Cardiac septum (tissue), 1 donor: ENCODE measurements around the gene TMEM123. TPM values are rescaled to one million over a fixed set of nuclear protein-coding genes. Genes with fewer than 3 reads are reported as not detected.
"Not testable (repeated sequence)": the region's sequence is repeated elsewhere in the genome, so short reads cannot be mapped to it uniquely, and the experiment has no call there.

Source experiments
- DNase-seq: peaks from one replicate; pipeline ENCODE4 v3.0.0-alpha.2; 2020; ENCODE audit warnings: low spot score
- intact Hi-C: fragments of 100-400 bp; cut with DNase I; formaldehyde crosslinking; loops from one replicate; pipeline ENCODE4 v1.14.0; 2022
- total RNA-seq: library from RNA; stranded (reverse); fragmentation: NEBNext Ultra II Directional; extraction: Animal tissue kit (Norgen Biotek cat#: 25700); gene quantifications from one replicate; pipeline ENCODE4 v1.2.1, GENCODE V29; 2021
- donor health status: DM: no; HTN: no; CAD: no.

The TMEM123 gene
- total RNA-seq, 1 donor from 2014 or later, result 50.6 TPM

GRCh38 chr11:102453302-102453695 lies 734 bp upstream of the TMEM123 start:
- intact Hi-C loops, result loop anchor here (2.0 kb wide), 1 partner anchor 106 kb away; the partner anchor contains the start of gene BIRC2
- no peak for DNase-seq

DNA sequence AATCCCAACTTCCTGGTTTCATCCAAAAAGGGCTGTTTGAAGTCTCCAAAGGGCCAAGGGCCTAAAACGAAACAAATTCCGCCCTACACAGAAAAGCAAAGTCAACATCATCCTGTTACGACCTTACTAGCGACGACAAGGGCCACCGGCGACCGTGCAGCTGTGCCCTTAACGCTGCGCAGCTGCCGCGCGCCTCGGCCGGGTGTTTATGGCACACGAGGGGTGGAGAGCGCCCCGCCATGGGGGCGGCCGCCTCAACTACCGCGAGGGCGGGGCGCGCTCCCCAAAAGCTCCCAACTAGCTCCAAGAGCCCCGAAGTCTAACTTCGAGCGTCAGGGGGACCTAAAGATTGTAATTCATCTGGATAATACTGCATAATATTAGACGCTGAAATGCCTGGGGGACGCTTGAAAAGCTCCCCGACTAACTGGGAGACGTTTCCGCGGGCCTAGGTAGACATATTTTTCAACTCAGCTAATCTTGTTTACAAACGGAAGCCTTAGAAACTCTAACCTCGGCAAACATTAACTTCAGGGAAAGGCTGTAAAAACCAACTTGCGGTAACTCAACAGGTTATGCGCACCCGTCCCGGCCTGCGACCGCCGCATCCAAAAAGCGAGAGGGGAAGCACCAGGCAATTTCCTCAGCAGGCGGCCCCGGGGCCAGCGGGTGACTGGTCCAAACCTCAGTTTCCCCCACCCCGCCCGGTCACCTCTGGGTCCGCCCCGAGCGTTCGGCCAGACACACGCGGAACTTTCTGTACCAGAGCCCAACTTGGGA lies 694 bp downstream of the TMEM123 start:
- intact Hi-C loops, result loop anchor here (2.0 kb wide), 1 partner anchor 105 kb away; the partner anchor contains the start of gene BIRC2
- DNase-seq, result peak; percentile 84

GRCh38 chr11:102451041-102451680 lies 1.4 kb downstream of the TMEM123 start:
- DNase-seq, result no peak
- intact Hi-C loops, result no loop called here

DNA sequence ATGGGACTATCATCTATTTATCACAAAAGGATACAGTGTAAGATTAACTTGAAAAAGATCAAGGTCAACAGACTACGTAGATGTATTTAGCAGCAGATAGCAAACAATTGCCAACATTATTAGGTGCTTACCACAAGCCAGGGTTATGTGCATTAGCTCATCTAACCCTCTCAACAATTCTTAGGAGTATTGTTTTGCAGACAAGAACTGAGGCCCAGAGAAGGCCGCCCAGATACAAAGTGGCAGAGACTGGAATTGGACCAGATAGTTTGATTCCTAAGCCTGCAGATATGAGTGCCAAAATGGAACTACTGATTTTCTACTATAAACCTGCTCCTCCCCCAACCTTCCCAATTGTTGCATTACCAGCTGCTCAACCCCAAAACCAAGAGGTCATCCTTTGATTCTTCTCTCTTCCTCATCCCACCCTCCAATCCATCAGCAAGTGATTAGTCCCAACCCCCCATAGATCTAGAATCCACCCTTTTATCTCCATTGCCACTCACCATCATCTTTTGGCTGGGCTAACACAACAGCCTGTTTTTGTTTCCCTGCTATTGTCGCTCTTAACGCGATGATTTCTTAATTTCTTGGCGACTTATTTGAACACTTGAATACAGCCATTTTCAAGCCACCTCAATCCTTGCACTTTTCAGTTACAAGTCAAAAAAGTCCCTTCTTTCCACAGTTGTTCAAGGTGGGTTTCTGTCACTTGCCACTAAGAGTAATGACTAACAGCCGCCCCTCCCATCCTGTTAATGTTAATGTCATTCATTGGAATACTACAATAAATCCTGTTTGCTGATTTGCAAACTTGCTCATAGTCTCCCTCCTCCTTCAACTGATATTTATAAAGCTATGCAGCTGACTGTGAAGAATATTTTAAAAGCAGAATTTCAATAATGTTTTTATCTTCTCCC lies 2.7 kb downstream of the TMEM123 start:
- intact Hi-C loops, result loop anchor here (10.0 kb wide), 1 partner anchor 55 kb away; no protein-coding TSS in a partner anchor
- no peak for DNase-seq

DNA sequence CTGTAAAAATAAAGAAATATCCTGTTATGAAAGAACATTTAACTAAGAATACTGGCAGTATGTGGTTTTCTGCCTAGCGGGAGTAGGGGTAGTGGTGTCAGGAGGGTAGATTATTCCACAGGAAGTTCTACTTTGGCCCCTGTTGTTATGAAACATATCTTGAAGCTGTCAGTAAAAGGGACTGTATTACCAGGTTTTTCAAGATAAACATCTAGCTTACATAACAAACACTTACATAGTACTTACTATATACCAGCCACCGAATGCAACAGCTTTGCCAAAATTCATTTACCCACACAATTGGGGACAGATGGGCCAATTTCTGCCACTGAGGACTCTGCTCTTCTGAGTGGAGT lies 3.7 kb downstream of the TMEM123 start:
- intact Hi-C loops, result loop anchor here (10.0 kb wide), 1 partner anchor 54 kb away; no protein-coding TSS in a partner anchor
- no peak for DNase-seq

DNA sequence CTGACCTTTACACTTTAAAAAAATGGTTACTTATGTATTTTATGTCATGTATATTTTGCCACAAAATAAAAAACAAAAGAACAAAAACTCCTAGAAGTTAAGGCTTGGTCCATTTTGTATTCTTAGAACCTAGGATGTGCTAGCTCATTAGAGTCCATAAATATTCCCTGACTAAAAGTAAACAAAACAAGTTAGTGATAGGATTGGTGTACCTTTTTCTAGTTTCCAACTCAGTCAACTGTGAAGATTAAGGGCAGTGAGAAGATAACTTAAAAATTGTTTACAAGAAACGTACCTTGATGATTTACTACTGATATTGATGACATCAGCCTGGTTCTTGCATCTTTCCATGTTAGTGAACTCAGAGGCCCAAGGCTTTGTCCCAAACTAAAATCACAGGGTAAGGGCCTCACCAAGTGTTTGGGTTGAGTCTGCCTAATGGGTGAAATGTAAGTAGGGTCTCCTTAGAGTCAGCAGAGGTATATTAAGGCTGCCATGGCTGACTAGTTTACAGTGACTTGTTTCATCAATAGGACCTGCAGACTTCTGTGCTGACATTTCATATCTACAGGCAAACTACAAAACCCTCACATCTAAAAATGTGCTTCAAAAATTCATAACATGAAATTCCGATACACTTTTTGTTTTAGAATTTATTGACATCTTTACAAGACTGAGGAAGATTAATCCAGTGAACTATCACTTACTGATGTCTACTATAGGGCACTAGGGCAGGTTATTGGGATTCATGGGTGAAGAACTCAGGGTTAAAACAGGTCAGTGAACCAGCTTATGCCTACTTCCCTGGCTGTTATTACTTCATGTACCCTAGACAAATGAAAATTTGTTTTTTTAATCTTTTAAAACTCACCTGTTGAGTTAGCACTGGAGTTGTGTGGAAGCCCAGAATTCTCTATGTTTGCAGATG lies 4.4 kb downstream of the TMEM123 start:
- intact Hi-C loops, result loop anchor here (10.0 kb wide), 1 partner anchor 53 kb away; no protein-coding TSS in a partner anchor
- no peak for DNase-seq

GRCh38 chr11:102447193-102447592 lies 5.4 kb downstream of the TMEM123 start:
- intact Hi-C loops, result loop anchor here (10.0 kb wide), 1 partner anchor 52 kb away; no protein-coding TSS in a partner anchor
- no peak for DNase-seq

DNA sequence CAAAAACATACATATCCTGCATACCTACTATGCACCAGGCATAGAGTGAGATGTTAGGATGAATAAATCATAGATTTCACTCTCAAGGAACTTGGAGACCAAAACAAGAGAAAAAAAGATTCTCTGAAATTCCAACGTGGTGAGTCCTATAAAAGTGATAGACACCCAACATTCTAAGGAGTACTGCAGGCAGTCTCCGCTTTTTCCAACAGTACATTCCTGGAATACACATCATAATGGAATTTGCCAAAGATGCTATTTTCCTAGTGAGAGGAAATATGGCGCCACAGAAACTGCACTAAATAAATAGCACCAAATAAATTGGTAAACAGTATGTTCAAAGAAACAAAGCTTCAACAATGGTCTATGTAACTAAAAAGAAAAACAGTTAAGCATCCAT lies 6.0 kb downstream of the TMEM123 start:
- intact Hi-C loops, result loop anchor here (10.0 kb wide), 1 partner anchor 52 kb away; no protein-coding TSS in a partner anchor
- DNase-seq, result no peak

DNA sequence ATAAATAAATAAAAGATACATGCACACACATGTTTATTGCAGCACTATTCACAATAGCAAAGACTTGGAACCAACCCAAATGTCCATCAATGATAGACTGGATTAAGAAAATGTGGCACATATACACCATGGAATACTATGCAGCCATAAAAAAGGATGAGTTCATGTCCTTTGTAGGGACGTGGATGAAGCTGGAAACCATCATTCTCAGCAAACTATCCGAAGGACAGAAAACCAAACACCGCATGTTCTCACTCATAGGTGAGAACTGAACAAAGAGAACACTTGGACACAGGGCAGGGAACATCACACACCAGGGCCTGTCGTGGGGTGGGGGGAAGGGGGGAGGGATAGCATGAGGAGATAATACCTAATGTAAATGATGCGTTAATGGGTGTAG lies 7.9 kb downstream of the TMEM123 start:
- intact Hi-C loops, result loop anchor here (10.0 kb wide), 1 partner anchor 50 kb away; no protein-coding TSS in a partner anchor
- DNase-seq, result not testable (repeated sequence)

GRCh38 chr11:102444142-102444541 lies 8.4 kb downstream of the TMEM123 start:
- DNase-seq, result not testable (repeated sequence)
- intact Hi-C loops, result loop anchor here (10.0 kb wide), 1 partner anchor 49 kb away; no protein-coding TSS in a partner anchor

DNA sequence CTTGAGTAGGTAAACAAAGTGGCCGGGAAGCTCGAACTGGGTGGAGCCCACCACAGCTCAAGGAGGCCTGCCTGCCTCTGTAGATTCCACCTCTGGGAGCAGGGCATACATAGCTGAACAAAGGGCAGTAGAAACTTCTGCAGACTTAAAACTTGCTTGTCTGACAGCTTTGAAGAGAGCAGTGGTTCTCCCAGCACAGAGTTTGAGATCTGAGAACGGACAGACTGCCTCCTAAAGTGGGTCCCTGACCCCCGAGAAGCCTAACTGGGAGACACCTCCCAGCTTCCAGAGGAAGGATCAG lies 13.6 kb downstream of the TMEM123 start:
- DNase-seq, intact Hi-C loops: not testable (repeated sequence)

- DNase-seq, result no peak
- intact Hi-C loops, result no loop called here
Measured at GRCh38 chr11:102438311-102439062, 14.1 kb downstream of the TMEM123 start.

GRCh38 chr11:102437727-102438126 lies 14.8 kb downstream of the TMEM123 start:
- no peak for DNase-seq
- intact Hi-C loops, result no loop called here

- intact Hi-C loops, result no loop called here
- DNase-seq, result no peak
Measured at GRCh38 chr11:102436976-102437375, 15.6 kb downstream of the TMEM123 start.

DNA sequence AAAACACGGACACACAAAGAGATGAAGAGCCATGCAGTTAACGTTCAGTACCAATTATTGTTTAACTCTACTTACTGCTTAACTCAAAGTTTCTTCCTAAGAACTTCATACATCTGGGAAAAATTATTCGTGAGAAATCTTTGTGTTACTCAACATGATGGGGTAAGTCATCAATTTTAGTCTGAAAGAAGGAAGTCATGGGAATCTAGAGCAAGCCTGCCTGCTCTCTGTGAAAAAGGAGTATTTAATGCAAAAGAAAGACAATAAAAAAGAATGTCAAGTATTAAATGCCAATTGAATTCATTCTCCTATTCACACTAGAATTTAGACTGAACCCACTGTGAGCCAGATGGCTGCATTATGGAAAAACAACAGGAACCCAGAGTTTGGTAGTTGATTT lies 16.0 kb downstream of the TMEM123 start:
- intact Hi-C loops, result no loop called here
- DNase-seq, result no peak

DNA sequence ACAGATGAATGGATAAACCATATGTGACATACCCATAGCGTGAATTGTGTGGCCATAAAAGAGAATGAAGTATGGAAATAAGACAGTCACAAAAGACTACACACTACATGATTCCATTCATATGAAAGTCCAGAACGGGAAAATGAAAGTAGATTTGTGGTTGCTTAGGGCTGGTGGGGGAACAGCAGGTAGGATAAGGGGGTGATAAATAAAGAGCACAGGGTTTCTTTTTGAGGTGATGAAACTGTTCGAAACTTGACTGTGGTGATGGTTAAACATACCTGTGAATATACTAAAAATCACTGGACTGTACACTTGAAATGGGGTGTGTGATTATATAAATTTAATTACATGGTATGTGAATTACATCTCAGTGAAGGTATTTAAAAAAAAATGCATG lies 16.9 kb downstream of the TMEM123 start:
- intact Hi-C loops, result no loop called here
- no peak for DNase-seq

DNA sequence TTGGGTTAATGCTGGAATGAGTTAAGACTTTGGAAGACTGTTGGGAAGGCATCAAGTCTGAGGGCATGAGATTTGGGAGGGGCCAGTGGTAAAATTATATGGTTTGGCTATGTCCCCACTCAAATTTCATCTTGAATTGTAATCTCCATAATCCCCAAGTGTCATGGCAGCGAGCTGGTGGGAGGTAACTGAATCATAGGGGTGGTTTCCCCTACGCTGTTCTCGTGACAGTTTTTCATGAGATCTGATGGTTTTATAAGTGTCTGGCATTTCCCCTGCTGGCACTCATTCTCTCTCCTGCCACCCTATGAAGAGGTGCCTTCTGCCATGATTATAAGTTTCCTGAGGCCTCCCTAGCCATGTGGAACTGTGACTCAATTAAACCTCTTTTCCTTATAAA lies 19.0 kb downstream of the TMEM123 start:
- intact Hi-C loops, DNase-seq: not testable (repeated sequence)

- DNase-seq, intact Hi-C loops: not testable (repeated sequence)
Measured at GRCh38 chr11:102432560-102432959, 20.0 kb downstream of the TMEM123 start.
